Mesenchymal stem cell (in vitro differentiated cells and primary cell): Measurements from ENCODE around the gene CCT5.
"Not testable (repeated sequence)": the region's sequence is repeated elsewhere in the genome, so short reads cannot be mapped to it uniquely, and the experiment has no call there.

ENCODE experiments used
- DNase-seq: peaks from one replicate; pipeline ENCODE4 v3.0.0-alpha.2; 2013
- H2AFZ ChIP-seq: one replicate; pipeline ENCODE4 v1.6.1; 2013; ENCODE audit warnings: low read depth, mild to moderate bottlenecking, control low read depth, inconsistent platforms, low read length, moderate library complexity
- H2AK5ac ChIP-seq: 2 replicates; pipeline ENCODE4 v1.6.1; 2013; ENCODE audit warnings: low read length, moderate library complexity, mild to moderate bottlenecking, inconsistent platforms; ENCODE audit not compliant: severe bottlenecking
- H2BK120ac ChIP-seq: one replicate; pipeline ENCODE4 v1.6.1; 2013; ENCODE audit warnings: low read depth, mild to moderate bottlenecking, inconsistent platforms, low read length, moderate library complexity
- H2BK12ac ChIP-seq, 2 experiments: one replicate each; pipeline ENCODE4 v1.6.1; 2013; ENCODE audit warnings: inconsistent platforms in 2 of 2, low read length in 2 of 2, mild to moderate bottlenecking in 2 of 2, moderate library complexity in 2 of 2, control low read depth in 1 of 2
- H2BK15ac ChIP-seq: one replicate; pipeline ENCODE4 v1.6.1; 2013; ENCODE audit warnings: mild to moderate bottlenecking, low read depth, inconsistent platforms; ENCODE audit not compliant: poor library complexity, severe bottlenecking
- H2BK5ac ChIP-seq: 2 replicates; pipeline ENCODE4 v1.6.1; 2013; ENCODE audit warnings: low read depth, mild to moderate bottlenecking, low read length, control low read depth, inconsistent platforms; ENCODE audit not compliant: poor library complexity, severe bottlenecking
- H3K14ac ChIP-seq, 2 experiments: one replicate each; pipeline ENCODE4 v1.6.1; 2013; ENCODE audit warnings: inconsistent platforms in 2 of 2, low read length in 2 of 2, control low read depth in 1 of 2, mild to moderate bottlenecking in 1 of 2, moderate library complexity in 1 of 2
- H3K18ac ChIP-seq, 2 experiments: one replicate each; pipeline ENCODE4 v1.6.1; 2013; ENCODE audit warnings: inconsistent platforms in 2 of 2, low read length in 2 of 2, control low read depth in 1 of 2, low read depth in 1 of 2, mild to moderate bottlenecking in 1 of 2
- H3K23ac ChIP-seq, 2 experiments: one replicate each; pipeline ENCODE4 v1.6.1; 2013; ENCODE audit warnings: inconsistent platforms in 2 of 2, low read length in 2 of 2, mild to moderate bottlenecking in 2 of 2, moderate library complexity in 2 of 2, control low read depth in 1 of 2
- H3K27ac ChIP-seq: 2 replicates; pipeline ENCODE4 v1.5.1; 2013; ENCODE audit warnings: mild to moderate bottlenecking, moderate library complexity, low read length, control low read depth, inconsistent platforms; ENCODE audit not compliant: poor library complexity, severe bottlenecking
- H3K27me3 ChIP-seq, 2 experiments: 2 replicates each; pipeline versions ENCODE4 v1.6.1 to v1.7.0; 2013; ENCODE audit warnings: low read length in 2 of 2, mild to moderate bottlenecking in 2 of 2, moderate library complexity in 2 of 2, control low read depth in 1 of 2, inconsistent platforms in 1 of 2; ENCODE audit not compliant: control insufficient read depth in 1 of 2, insufficient read depth in 1 of 2
- H3K36me3 ChIP-seq, 2 experiments: 2 replicates each; pipeline versions ENCODE4 v1.6.1 to v1.7.0; 2013; ENCODE audit warnings: low read length in 2 of 2, control low read depth in 1 of 2, inconsistent platforms in 1 of 2, low read depth in 1 of 2, mild to moderate bottlenecking in 1 of 2; ENCODE audit not compliant: insufficient read depth in 2 of 2, control insufficient read depth in 1 of 2
- H3K4ac ChIP-seq, 2 experiments: one replicate each; pipeline ENCODE4 v1.6.1; 2013; ENCODE audit warnings: inconsistent platforms in 2 of 2, low read length in 2 of 2, mild to moderate bottlenecking in 2 of 2, moderate library complexity in 2 of 2, control low read depth in 1 of 2, low read depth in 1 of 2
- H3K4me1 ChIP-seq: 2 replicates; pipeline ENCODE4 v1.6.1; 2013; ENCODE audit warnings: low read depth, low read length, control low read depth; ENCODE audit not compliant: control insufficient read depth, insufficient read depth
- H3K4me2 ChIP-seq: 2 replicates; pipeline ENCODE4 v1.6.1; 2013; ENCODE audit warnings: low read length, mild to moderate bottlenecking, inconsistent platforms; ENCODE audit not compliant: poor library complexity, severe bottlenecking
- H3K4me3 ChIP-seq, 2 experiments: 2 replicates each; pipeline versions ENCODE4 v1.5.1 to v1.7.0; 2013; ENCODE audit warnings: low read length in 2 of 2, mild to moderate bottlenecking in 2 of 2, control low read depth in 1 of 2, low read depth in 1 of 2; ENCODE audit not compliant: insufficient read depth in 1 of 2
- H3K79me1 ChIP-seq: replicated peaks from 2 replicates; pipeline ENCODE4 v1.6.1; 2013; ENCODE audit warnings: mild to moderate bottlenecking, control low read depth, low read length, inconsistent platforms; ENCODE audit not compliant: poor library complexity, severe bottlenecking
- H3K9ac ChIP-seq: 2 replicates; pipeline ENCODE4 v1.7.0; 2013; ENCODE audit warnings: mild to moderate bottlenecking, low read length, moderate library complexity
- H3K9me3 ChIP-seq: 2 replicates; pipeline ENCODE4 v1.7.0; 2013; ENCODE audit warnings: mild to moderate bottlenecking, low read length; ENCODE audit not compliant: control insufficient read depth
- H4K8ac ChIP-seq: one replicate; pipeline ENCODE4 v1.6.1; 2013; ENCODE audit warnings: inconsistent platforms, mild to moderate bottlenecking, low read length, moderate library complexity
- H4K91ac ChIP-seq: one replicate; pipeline ENCODE4 v1.6.1; 2013; ENCODE audit warnings: mild to moderate bottlenecking, low read length, inconsistent platforms
- WGBS: methylation state at CpG from one replicate; pipeline ENCODE4 v1.1.7; 2013; ENCODE audit warnings: mixed read lengths; 5-methylcytosine and 5-hydroxymethylcytosine counted together

The CCT5 gene

GRCh38 chr5:10310835-10311570 lies 60.9 kb downstream of the CCT5 start:
- not testable (repeated sequence) for H3K4ac ChIP-seq, H2BK120ac ChIP-seq, H3K14ac ChIP-seq, H3K23ac ChIP-seq, H3K79me1 ChIP-seq, H2AK5ac ChIP-seq, H2AFZ ChIP-seq, H3K36me3 ChIP-seq, H2BK15ac ChIP-seq, H2BK12ac ChIP-seq, DNase-seq, H3K4me1 ChIP-seq, H3K27me3 ChIP-seq, H4K8ac ChIP-seq, H4K91ac ChIP-seq, H3K9ac ChIP-seq, H3K4me3 ChIP-seq, H2BK5ac ChIP-seq, H3K18ac ChIP-seq, H3K9me3 ChIP-seq, H3K4me2 ChIP-seq, H3K27ac ChIP-seq
- WGBS, result 81% methylated on average over 6 of the region's 8 CpGs

GRCh38 chr5:10311595-10312425 lies 61.7 kb downstream of the CCT5 start:
- Histone ChIP-seq H3K4me1 (peaks cover 3% of the 10 kb centered on the region), H3K4me3 (no peak overlapping the region), H3K27me3 (no peaks in the 10 kb centered on the region), H4K8ac (no peak overlapping the region), H3K27ac (no peak overlapping the region), H3K4me2 (no peak overlapping the region), H2AFZ (no peak overlapping the region), H3K14ac (no peak overlapping the region), H3K9me3 (no peaks in the 10 kb centered on the region), H3K18ac (no peak overlapping the region), H3K9ac (no peak overlapping the region), H2AK5ac (no peak overlapping the region), H3K4ac (no peak overlapping the region), H2BK5ac (no peak overlapping the region), H4K91ac (no peak overlapping the region), H2BK120ac (no peak overlapping the region), H2BK12ac (no peak overlapping the region), H3K79me1 (peaks cover 1% of the 10 kb centered on the region), H3K36me3 (no peaks in the 10 kb centered on the region), H2BK15ac (no peak overlapping the region), H3K23ac (no peak overlapping the region)
- WGBS, result 89% methylated on average over 9 of the region's 10 CpGs
- DNase-seq, result no peak

- peaks cover 2% of the 10 kb centered on the region for H3K4me1 ChIP-seq
- no peaks in the 10 kb centered on the region for H3K79me1 ChIP-seq
- H3K4me3 ChIP-seq, result no peak overlapping the region
- H3K27ac ChIP-seq, result no peak overlapping the region
- H2AFZ ChIP-seq, result no peak overlapping the region
- no peaks in the 10 kb centered on the region for H3K36me3 ChIP-seq
- H2BK5ac ChIP-seq, result no peak overlapping the region
- no peak overlapping the region for H2BK15ac ChIP-seq
- DNase-seq, result no peak
- no peak overlapping the region for H4K91ac ChIP-seq
- H3K27me3 ChIP-seq, result no peaks in the 10 kb centered on the region
- no peak overlapping the region for H2BK12ac ChIP-seq
- no peaks in the 10 kb centered on the region for H3K9me3 ChIP-seq
- H3K9ac ChIP-seq, result no peak overlapping the region
- no peak overlapping the region for H3K23ac ChIP-seq
- no peak overlapping the region for H2AK5ac ChIP-seq
- H3K4me2 ChIP-seq, result no peak overlapping the region
- no peak overlapping the region for H3K14ac ChIP-seq
- H3K18ac ChIP-seq, result no peak overlapping the region
- no peak overlapping the region for H3K4ac ChIP-seq
- WGBS, result 91% methylated on average over 4 of the region's 5 CpGs
- no peak overlapping the region for H4K8ac ChIP-seq
- no peak overlapping the region for H2BK120ac ChIP-seq
Observed at GRCh38 chr5:10315201-10315600, 65.1 kb downstream of the CCT5 start.
